ENCODE data around the gene EEF2K.

EEF2K gene

GRCh38 chr16:22284637-22285036, 78.6 kb downstream of the EEF2K start:
- no peak for TF ChIP-seq CTCF (IDR thresholded peaks at IDR 0.05)

GRCh38 chr16:22285080-22285479, 79.0 kb downstream of the EEF2K start:
- TF ChIP-seq CTCF (IDR thresholded peaks at IDR 0.05), result no peak

GRCh38 chr16:22291020-22291419, 84.9 kb downstream of the EEF2K start:
- TF ChIP-seq CTCF (IDR thresholded peaks at IDR 0.05), result no peak

- TF ChIP-seq CTCF (IDR thresholded peaks at IDR 0.05), result no peak
Measured at GRCh38 chr16:22291860-22292318, 85.8 kb downstream of the EEF2K start.

- no peak for TF ChIP-seq CTCF (IDR thresholded peaks at IDR 0.05)
Measured at GRCh38 chr16:22292320-22292719, 86.2 kb downstream of the EEF2K start.

- TF ChIP-seq CTCF (IDR thresholded peaks at IDR 0.05), result no peak
Measured at GRCh38 chr16:22293137-22294106, 87.3 kb downstream of the EEF2K start.

GRCh38 chr16:22296225-22297113, 90.4 kb downstream of the EEF2K start:
- TF ChIP-seq CTCF (IDR thresholded peaks at IDR 0.05), result no peak
